PFSK-1 (cell line): Measurements from ENCODE around the gene GPR55.

ENCODE experiments used
- FOXP2 ChIP-seq: optimal IDR thresholded peaks from 2 replicates; pipeline ENCODE3; 2011; ENCODE audit warnings: borderline replicate concordance, control low read depth, inconsistent platforms; ENCODE audit not compliant: insufficient read depth; ENCODE audit errors: extremely low read length, extremely low read depth
- POLR2AphosphoS5 ChIP-seq: IDR thresholded peaks from 2 replicates; pipeline ENCODE4 v1.6.1; 2012; ENCODE audit warnings: low read depth, mild to moderate bottlenecking, control low read depth, low read length, moderate library complexity
- SIN3A ChIP-seq: IDR thresholded peaks from 2 replicates; pipeline ENCODE4 v1.6.1; 2012; ENCODE audit warnings: mild to moderate bottlenecking, low read length, moderate library complexity, borderline replicate concordance; ENCODE audit not compliant: insufficient read depth
- TAF1 ChIP-seq: IDR thresholded peaks from 2 replicates; pipeline ENCODE4 v1.6.1; 2012; ENCODE audit warnings: low read length, control low read depth, borderline replicate concordance; ENCODE audit not compliant: insufficient read depth
- TF ChIP-seq, protein P1 (sequence below), 2 experiments: IDR thresholded peaks; 2 replicates each; pipeline versions ENCODE4 v1.6.1 to v1.8.0; 2011 to 2012; ENCODE audit warnings: low read depth in 2 of 2, low read length in 2 of 2, control low read depth in 1 of 2, inconsistent platforms in 1 of 2, mild to moderate bottlenecking in 1 of 2, moderate library complexity in 1 of 2; ENCODE audit not compliant: insufficient read depth in 1 of 2

DNA sequence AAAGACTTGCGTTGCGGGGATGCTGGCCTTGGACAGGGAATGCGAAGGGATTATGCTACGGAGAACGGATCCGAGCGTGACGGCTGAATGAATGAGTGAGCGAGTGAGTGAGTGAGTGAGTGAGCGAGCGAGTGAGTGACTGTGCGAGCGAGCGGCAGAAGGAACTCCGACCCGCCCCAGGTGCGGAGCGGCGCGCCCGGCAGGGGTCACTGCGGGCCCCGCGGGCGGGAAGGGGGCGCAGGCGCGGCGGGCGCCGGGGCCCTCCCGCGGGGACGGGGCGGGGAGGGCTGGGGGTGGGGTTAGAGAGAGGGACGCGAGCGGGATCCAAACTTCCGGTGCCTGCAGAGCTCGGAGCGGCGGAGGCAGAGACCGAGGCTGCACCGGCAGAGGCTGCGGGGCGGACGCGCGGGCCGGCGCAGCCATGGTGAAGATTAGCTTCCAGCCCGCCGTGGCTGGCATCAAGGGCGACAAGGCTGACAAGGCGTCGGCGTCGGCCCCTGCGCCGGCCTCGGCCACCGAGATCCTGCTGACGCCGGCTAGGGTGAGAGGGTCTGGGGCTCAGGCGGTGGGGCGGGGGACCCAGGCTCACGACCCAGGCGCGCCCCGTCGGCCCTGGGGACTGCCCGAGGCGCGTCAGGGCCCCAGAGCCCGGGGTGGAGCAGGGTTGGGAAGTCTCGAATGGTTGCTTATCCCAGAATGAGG is 60.3 kb downstream of the GPR55 start, which contains the start of gene ITM2C:
- no peak for TF ChIP-seq POLR2AphosphoS5
- TF ChIP-seq, protein P1, sequence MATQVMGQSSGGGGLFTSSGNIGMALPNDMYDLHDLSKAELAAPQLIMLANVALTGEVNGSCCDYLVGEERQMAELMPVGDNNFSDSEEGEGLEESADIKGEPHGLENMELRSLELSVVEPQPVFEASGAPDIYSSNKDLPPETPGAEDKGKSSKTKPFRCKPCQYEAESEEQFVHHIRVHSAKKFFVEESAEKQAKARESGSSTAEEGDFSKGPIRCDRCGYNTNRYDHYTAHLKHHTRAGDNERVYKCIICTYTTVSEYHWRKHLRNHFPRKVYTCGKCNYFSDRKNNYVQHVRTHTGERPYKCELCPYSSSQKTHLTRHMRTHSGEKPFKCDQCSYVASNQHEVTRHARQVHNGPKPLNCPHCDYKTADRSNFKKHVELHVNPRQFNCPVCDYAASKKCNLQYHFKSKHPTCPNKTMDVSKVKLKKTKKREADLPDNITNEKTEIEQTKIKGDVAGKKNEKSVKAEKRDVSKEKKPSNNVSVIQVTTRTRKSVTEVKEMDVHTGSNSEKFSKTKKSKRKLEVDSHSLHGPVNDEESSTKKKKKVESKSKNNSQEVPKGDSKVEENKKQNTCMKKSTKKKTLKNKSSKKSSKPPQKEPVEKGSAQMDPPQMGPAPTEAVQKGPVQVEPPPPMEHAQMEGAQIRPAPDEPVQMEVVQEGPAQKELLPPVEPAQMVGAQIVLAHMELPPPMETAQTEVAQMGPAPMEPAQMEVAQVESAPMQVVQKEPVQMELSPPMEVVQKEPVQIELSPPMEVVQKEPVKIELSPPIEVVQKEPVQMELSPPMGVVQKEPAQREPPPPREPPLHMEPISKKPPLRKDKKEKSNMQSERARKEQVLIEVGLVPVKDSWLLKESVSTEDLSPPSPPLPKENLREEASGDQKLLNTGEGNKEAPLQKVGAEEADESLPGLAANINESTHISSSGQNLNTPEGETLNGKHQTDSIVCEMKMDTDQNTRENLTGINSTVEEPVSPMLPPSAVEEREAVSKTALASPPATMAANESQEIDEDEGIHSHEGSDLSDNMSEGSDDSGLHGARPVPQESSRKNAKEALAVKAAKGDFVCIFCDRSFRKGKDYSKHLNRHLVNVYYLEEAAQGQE (IDR thresholded peaks at IDR 0.05; ENCODE audit: insufficient read depth in 1 of 2, low read depth in 2 of 2, low read length in 2 of 2), result no peak
- TF ChIP-seq TAF1, result no peak
- no peak for TF ChIP-seq SIN3A
- TF ChIP-seq FOXP2, result no peak
